Right cardiac atrium (tissue), 5 donors: ENCODE results near the gene PFAS. TPM values are rescaled to one million over a fixed set of nuclear protein-coding genes. Genes with fewer than 3 reads are reported as not detected.

Experiments
- ATAC-seq, 2 donors: fragments of 200-7000 bp; cut with Tn5 transposase; one replicate each; pipeline versions ENCODE4 v1.8.0 to v1.9.1; 2020; ENCODE audit warnings: moderate library complexity in 2 of 2, mild to moderate bottlenecking in 1 of 2
- DNase-seq, 3 donors: peaks; one replicate each; pipeline ENCODE4 v3.0.0-alpha.2; 2020
- H3K27ac ChIP-seq: one replicate; pipeline ENCODE4 v1.5.1; 2013; ENCODE audit warnings: mild to moderate bottlenecking, low read length, control low read depth, moderate library complexity
- H3K27me3 ChIP-seq: one replicate; pipeline ENCODE4 v1.6.1; 2013; ENCODE audit not compliant: control insufficient read depth, insufficient read depth
- H3K4me1 ChIP-seq: one replicate; pipeline ENCODE4 v1.6.1; 2013; ENCODE audit warnings: low read length; ENCODE audit not compliant: control insufficient read depth, insufficient read depth
- H3K4me3 ChIP-seq: one replicate; pipeline ENCODE4 v1.5.1; 2013; ENCODE audit warnings: low read length, control low read depth
- H3K9me3 ChIP-seq: one replicate; pipeline ENCODE4 v1.6.1; 2013; ENCODE audit warnings: low read length; ENCODE audit not compliant: control insufficient read depth
- whole genome bisulfite sequencing: extraction: QIAGEN DNeasy Blood & Tissue Kit; methylation state at CpG from one replicate; pipeline ENCODE4 v1.1.7; 2013; 5-methylcytosine and 5-hydroxymethylcytosine counted together
- intact Hi-C, 4 donors: fragments of 100-400 bp; cut with DNase I; formaldehyde crosslinking; loops; one replicate each; pipeline versions ENCODE4 v1.11.0 to v1.14.0; 2022 to 2023
- polyA plus RNA-seq: library from polyadenylated mRNA; stranded (reverse); fragments of 200-250 nt; gene quantifications from one replicate; pipeline ENCODE4 v1.2.3, GENCODE V29; 2013
- total RNA-seq, 4 donors: library from RNA; stranded (reverse); fragmentation: NEBNext Ultra II Directional; extraction: Animal tissue kit (Norgen Biotek cat#: 25700); gene quantifications; one replicate each; pipeline ENCODE4 v1.2.1, GENCODE V29; 2021
- donor health status: healthy with polysubstance abuse.
- donor health status: DM: no; HTN: yes; CAD: no.
- donor health status: DM: no; HTN: no; CAD: no.
- donor health status: DM: no; HTN: yes; CAD: no; lungs with severe emphysema.
- donor health status: DM: yes; HTN: yes; CAD: no.

PFAS gene
- total and polyA plus RNA-seq, 5 donors = 7.5 to 19.7 (median 14.6) TPM

DNA sequence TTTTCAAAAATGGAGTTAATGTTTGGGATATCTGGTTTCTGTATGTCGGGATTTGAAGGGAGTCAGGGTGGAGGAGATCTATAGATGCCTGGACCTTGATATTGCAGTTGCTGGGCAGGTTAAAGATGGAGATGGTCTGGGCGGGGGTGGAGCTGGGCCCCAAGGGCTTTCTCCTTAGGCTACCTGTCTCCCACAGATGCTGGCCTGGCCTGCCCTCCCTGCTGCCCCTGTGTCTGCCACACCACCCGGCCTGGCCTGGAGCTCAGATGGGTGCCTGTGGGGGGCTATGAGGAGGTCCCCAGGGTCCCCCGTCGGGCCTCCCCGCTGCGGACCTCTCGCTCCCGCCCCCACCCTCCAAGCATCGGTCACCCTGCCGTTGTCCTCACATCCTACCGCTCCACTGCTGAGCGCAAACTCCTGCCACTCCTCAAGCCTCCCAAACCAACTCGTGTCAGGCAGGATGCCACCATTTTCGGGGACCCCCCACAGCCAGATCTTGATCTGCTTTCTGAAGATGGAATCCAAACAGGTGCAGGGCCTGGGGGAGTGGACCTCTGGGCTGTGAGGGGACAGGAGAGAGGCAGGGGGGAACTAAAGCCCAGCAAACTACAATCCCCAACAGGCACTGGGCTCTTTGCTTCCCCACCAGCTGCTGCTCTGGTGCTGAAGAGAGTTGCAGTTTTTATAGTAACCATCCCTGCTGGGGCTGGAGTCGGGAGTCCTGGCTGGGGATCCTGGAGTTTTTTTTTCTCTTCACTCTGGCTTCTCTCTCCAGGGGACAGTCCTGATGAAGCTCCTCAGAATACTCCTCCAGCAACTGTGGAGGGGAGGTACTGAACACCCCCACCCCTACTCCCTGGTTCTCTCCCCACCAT is 63.9 kb downstream of the PFAS start:
- Histone ChIP-seq H3K27me3 (no peaks in the 10 kb centered on the region), H3K27ac (no peak overlapping the region)

GRCh38 chr17:8314797-8315763 is 66.0 kb downstream of the PFAS start:
- ATAC-seq (no peak), DNase-seq (peak in 1 of 3 donors; percentile 38)
- Histone ChIP-seq H3K27me3 (no peaks in the 10 kb centered on the region), H3K4me3 (no peak overlapping the region), H3K27ac (no peak overlapping the region), H3K9me3 (no peaks in the 10 kb centered on the region), H3K4me1 (no peaks in the 10 kb centered on the region)
- 17% methylated on average over 29 of the region's 29 CpGs for WGBS
- intact Hi-C loops = loop anchor here in 2 of 4 donors (10.0 kb wide), 2 partner anchors 50 to 220 kb away; no protein-coding TSS in a partner anchor

More for the DNA sequence above, 63.9 kb downstream of the PFAS start:
- Histone ChIP-seq H3K4me3 (no peak overlapping the region), H3K4me1 (no peaks in the 10 kb centered on the region), H3K9me3 (no peaks in the 10 kb centered on the region)
- WGBS = 54% methylated on average over 16 of the region's 16 CpGs
- DNase-seq (peak in 1 of 3 donors; percentile 39), ATAC-seq (no peak)
- intact Hi-C loops = loop anchor here in 2 of 4 donors (10.0 kb wide), 2 partner anchors 52 to 218 kb away; no protein-coding TSS in a partner anchor

- H3K4me1 ChIP-seq = no peaks in the 10 kb centered on the region
- 39% methylated on average over 26 of the region's 26 CpGs for WGBS
- no peaks in the 10 kb centered on the region for H3K9me3 ChIP-seq
- intact Hi-C loops = loop anchor here in 2 of 4 donors (10.0 kb wide), 2 partner anchors 49 to 221 kb away; no protein-coding TSS in a partner anchor
- DNase-seq (peak in 1 of 3 donors; percentile 48), ATAC-seq (no peak)
- H3K4me3 ChIP-seq = no peak overlapping the region
- no peaks in the 10 kb centered on the region for H3K27me3 ChIP-seq
- no peak overlapping the region for H3K27ac ChIP-seq
Observed at GRCh38 chr17:8315764-8316217, 66.7 kb downstream of the PFAS start.

GRCh38 chr17:8318010-8318935 is 69.2 kb downstream of the PFAS start:
- Histone ChIP-seq H3K4me1 (no peaks in the 10 kb centered on the region), H3K4me3 (no peak overlapping the region), H3K9me3 (no peaks in the 10 kb centered on the region), H3K27ac (no peak overlapping the region), H3K27me3 (no peaks in the 10 kb centered on the region)
- ATAC-seq (no peak), DNase-seq (no peak)
- intact Hi-C loops = loop anchor here in 2 of 4 donors (10.0 kb wide), 2 partner anchors 47 to 223 kb away; no protein-coding TSS in a partner anchor
- WGBS = 75% methylated on average over 24 of the region's 24 CpGs

Other genes starting within 250 kb of the PFAS start
- under 1 TPM in 3 of 4 donors, not detected in 1; 0.23 to 0.85 (median 0.31) TPM for gene GUCY2D, start 246.7 kb upstream of the PFAS start, total RNA-seq
- gene GUCY2D, start 246.7 kb upstream of the PFAS start, polyA plus RNA-seq = 0.09 TPM
- gene ALOX15B, start 210.2 kb upstream of the PFAS start, total RNA-seq = under 1 TPM; 0.25 to 0.68 (median 0.46) TPM
- gene ALOX15B, start 210.2 kb upstream of the PFAS start, polyA plus RNA-seq = 0.54 TPM
- gene ALOX12B, start 161.6 kb upstream of the PFAS start, total RNA-seq = under 1 TPM in 1 of 4 donors, not detected in 3; 0.71 TPM
- not detected for gene ALOX12B, start 161.6 kb upstream of the PFAS start, polyA plus RNA-seq
- gene ALOXE3, start 130.8 kb upstream of the PFAS start, total RNA-seq = not detected
- gene ALOXE3, start 130.8 kb upstream of the PFAS start, polyA plus RNA-seq = not detected
- gene HES7, start 125.2 kb upstream of the PFAS start, total RNA-seq = under 1 TPM; 0.62 to 0.76 (median 0.73) TPM
- gene HES7, start 125.2 kb upstream of the PFAS start, polyA plus RNA-seq = 0.25 TPM
- 100 to 1,000 TPM in 3 of 4 donors, 10 to 100 TPM in 1; 96.2 to 150 (median 124) TPM for gene PER1, start 96.9 kb upstream of the PFAS start, total RNA-seq
- gene PER1, start 96.9 kb upstream of the PFAS start, polyA plus RNA-seq = 110 TPM
- gene VAMP2, start 86.3 kb upstream of the PFAS start, total RNA-seq = 10 to 100 TPM; 68.7 to 74.9 (median 71.8) TPM
- 50.2 TPM for gene VAMP2, start 86.3 kb upstream of the PFAS start, polyA plus RNA-seq
- 10 to 100 TPM in 2 of 4 donors, 1 to 10 TPM in 2; 7.1 to 11.4 (median 9.2) TPM for gene TMEM107, start 72.9 kb upstream of the PFAS start, total RNA-seq
- 7.2 TPM for gene TMEM107, start 72.9 kb upstream of the PFAS start, polyA plus RNA-seq
- gene BORCS6, start 59.1 kb upstream of the PFAS start, total RNA-seq = 1 to 10 TPM; 7.0 to 9.9 (median 9.6) TPM
- 7.3 TPM for gene BORCS6, start 59.1 kb upstream of the PFAS start, polyA plus RNA-seq
- gene AURKB, start 38.7 kb upstream of the PFAS start, total RNA-seq = 1 to 10 TPM in 2 of 4 donors, not detected in 2; 1.1 to 1.3 TPM
- gene AURKB, start 38.7 kb upstream of the PFAS start, polyA plus RNA-seq = 0.45 TPM
- gene CTC1, start 1.2 kb upstream of the PFAS start, total RNA-seq = 10 to 100 TPM; 12.8 to 21.1 (median 17.2) TPM
- 12.4 TPM for gene CTC1, start 1.2 kb upstream of the PFAS start, polyA plus RNA-seq
- 10 to 100 TPM; 27.2 to 33.0 (median 30.0) TPM for gene RANGRF, start 39.4 kb downstream of the PFAS start, total RNA-seq
- 45.5 TPM for gene RANGRF, start 39.4 kb downstream of the PFAS start, polyA plus RNA-seq
- gene SLC25A35, start 46.1 kb downstream of the PFAS start, total RNA-seq = 1 to 10 TPM; 2.0 to 4.7 (median 3.0) TPM
- gene SLC25A35, start 46.1 kb downstream of the PFAS start, polyA plus RNA-seq = 5.2 TPM
- gene ARHGEF15, start 61.0 kb downstream of the PFAS start, total RNA-seq = 10 to 100 TPM; 10.1 to 18.2 (median 13.4) TPM
- gene ARHGEF15, start 61.0 kb downstream of the PFAS start, polyA plus RNA-seq = 13.1 TPM
- not detected for gene ODF4, start 90.6 kb downstream of the PFAS start, total RNA-seq
- not detected for gene ODF4, start 90.6 kb downstream of the PFAS start, polyA plus RNA-seq
- 1,000 to 10,000 TPM in 3 of 4 donors, 100 to 1,000 TPM in 1; 912 to 1,167 (median 1,065) TPM for gene RPL26, start 133.9 kb downstream of the PFAS start, total RNA-seq
- 2,058 TPM for gene RPL26, start 133.9 kb downstream of the PFAS start, polyA plus RNA-seq
- gene RNF222, start 148.5 kb downstream of the PFAS start, total RNA-seq = not detected
- not detected for gene RNF222, start 148.5 kb downstream of the PFAS start, polyA plus RNA-seq
- 10 to 100 TPM; 30.9 to 45.2 (median 32.4) TPM for gene NDEL1, start 186.6 kb downstream of the PFAS start, total RNA-seq
- 27.3 TPM for gene NDEL1, start 186.6 kb downstream of the PFAS start, polyA plus RNA-seq